GM18507 (cell line): Measurements from ENCODE around the gene PPP1R26.
"Not testable (repeated sequence)": the region's sequence is repeated elsewhere in the genome, so short reads cannot be mapped to it uniquely, and the experiment has no call there.

Source experiments
- DNase-seq: peaks from one replicate; pipeline ENCODE4 v3.0.0; 2011; ENCODE audit warnings: low read depth; ENCODE audit not compliant: insufficient read length; ENCODE audit errors: extremely low spot score
- FAIRE-seq: peaks from 2 replicates; lab custom pipeline; 2011; peaks lifted over from hg19 to GRCh38; lab: Jason Lieb, UNC

Gene PPP1R26

DNA sequence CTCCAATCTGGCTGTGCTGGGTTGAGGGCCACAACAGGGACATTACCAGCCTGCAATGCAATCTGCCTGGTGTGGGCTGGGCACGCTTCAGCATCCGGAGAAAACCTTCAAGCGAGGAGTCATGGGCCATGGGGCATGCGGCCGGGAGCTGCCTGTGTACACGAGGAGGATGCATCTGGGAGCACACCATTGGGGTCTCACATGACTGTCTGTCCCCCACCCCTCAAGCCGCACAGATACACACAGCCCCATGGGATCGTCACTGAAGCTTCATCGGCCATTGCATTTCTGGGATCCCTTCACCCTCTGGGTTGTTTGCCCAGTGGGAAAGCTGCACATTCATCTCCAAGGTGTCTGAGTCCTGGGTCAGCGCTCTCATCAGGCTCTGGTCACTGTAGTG is 51.5 kb downstream of the PPP1R26 start:
- DNase-seq (no peak), FAIRE-seq (no peak)

GRCh38 chr9:135533113-135533512 is 53.5 kb downstream of the PPP1R26 start:
- FAIRE-seq (no peak), DNase-seq (no peak)

DNA sequence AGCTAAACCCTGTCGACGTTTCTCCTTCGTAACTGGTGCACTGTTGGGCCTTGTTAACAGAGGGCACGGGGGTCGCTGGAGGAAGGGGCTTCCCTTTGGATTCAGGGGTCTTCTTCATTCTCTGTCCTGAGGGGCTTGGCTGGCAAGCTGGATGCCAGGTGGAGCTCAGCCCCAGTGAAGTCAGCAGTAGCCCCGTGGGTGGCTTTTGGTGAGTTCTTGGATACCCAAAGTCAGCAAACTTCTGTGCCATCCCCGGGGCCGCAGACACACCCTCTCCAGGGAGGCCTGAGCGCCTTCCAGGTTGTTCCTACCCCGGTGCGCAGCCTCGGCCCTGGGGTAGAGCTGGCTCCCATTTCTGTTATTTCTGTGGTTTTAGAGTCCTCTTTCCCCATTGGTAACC is 54.1 kb downstream of the PPP1R26 start:
- no peak for FAIRE-seq
- DNase-seq, result no peak

- not testable (repeated sequence) for DNase-seq, FAIRE-seq
Measured at GRCh38 chr9:135534192-135534711, 54.7 kb downstream of the PPP1R26 start.

DNA sequence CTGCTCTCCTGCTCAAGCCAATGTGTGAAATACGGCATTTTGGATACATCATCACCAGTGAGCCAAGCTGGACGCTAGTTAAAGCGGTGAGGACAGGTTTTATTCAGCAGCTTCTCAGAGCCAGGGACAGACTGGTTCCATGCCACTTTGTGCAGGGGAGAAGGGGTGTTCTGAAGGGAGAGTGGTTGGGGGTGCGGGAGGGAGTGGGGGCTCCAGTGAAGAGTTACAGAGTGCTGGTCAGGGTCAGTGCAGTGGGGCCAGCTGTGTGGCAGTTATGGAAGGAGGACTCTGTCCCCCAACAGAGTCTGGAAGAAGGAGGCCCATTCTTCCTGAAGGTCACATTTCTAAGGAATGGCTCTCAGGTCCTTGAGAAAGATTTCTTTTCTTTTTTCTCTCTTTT is 55.2 kb downstream of the PPP1R26 start:
- DNase-seq, FAIRE-seq: not testable (repeated sequence)

GRCh38 chr9:135535631-135536030 is 56.0 kb downstream of the PPP1R26 start:
- not testable (repeated sequence) for DNase-seq, FAIRE-seq

- no peak for DNase-seq
- FAIRE-seq, result no peak
Measured at GRCh38 chr9:135536216-135536615, 56.6 kb downstream of the PPP1R26 start.
